Inferior parietal cortex (tissue), 1 donor: ENCODE data around the gene UBD.

Source experiments
- DNase-seq: peaks from one replicate; pipeline ENCODE4 v3.0.0-alpha.2; 2016; ENCODE audit errors: extremely low spot score

The UBD gene

DNA sequence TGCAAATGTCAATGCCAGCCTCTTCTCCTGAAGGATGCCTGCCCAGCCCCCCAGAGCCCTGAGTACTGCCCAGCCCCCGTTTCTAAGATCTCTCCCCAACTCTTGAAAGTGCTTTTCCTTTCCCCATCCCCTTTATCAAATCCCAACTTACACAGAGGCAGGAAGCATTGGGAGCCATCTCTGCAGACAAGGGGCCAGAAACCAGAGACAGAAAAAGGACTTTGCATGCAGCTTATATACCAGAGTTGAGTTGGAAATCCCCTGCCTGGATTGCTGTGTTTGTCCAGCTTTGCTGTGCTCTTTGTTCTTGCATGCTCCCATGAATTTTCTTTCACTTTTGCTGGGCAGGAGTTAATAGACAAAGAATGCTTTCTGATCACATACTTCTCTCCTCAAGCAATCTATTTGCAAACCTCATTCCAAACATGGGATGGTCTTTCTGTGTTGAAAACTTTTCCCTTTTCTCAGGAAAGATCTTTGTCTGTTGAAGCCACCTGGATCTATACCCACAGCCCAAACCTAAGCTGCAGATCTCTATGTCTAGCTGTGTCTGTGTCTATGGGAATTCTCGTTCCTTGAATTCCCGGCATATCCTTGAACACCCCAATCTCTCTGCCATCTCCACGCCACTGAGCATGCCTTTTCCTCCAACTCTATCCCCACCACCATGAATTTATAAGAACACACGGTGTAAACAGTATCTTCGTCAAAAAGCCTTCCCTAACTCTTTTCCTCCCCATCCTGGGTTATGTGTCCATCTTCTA is at the start of gene UBD:
Gene UBD, minus strand, starts transcription at position 209 of the 764 bp plus-strand sequence. Its CDS starts 31 bp downstream, at position 178.
- no peak for DNase-seq

DNA sequence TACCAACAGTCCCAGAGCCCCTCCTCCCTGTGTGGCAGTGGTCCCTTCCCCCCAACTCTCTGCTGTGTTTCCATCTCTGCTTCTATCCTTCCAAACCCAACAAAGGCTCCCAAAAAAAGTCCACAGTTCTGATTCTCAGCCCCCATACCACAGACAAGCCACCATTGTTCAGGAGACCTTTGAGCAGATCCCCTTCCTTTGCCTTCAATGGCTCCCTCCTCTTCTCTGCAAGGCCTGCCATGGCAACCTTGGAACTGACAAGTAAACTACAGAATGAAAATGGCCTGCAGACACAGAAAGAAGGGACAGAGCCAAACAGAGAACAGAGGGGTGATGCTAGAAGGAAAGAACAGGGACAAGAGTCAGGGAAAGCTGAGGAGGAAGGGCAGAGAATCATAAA is 48.6 kb upstream of the UBD start:
- DNase-seq = no peak

GRCh38 chr6:29603930-29604329 is 44.4 kb upstream of the UBD start:
- DNase-seq = no peak

GRCh38 chr6:29603456-29603855 is 43.9 kb upstream of the UBD start:
- DNase-seq = no peak

DNA sequence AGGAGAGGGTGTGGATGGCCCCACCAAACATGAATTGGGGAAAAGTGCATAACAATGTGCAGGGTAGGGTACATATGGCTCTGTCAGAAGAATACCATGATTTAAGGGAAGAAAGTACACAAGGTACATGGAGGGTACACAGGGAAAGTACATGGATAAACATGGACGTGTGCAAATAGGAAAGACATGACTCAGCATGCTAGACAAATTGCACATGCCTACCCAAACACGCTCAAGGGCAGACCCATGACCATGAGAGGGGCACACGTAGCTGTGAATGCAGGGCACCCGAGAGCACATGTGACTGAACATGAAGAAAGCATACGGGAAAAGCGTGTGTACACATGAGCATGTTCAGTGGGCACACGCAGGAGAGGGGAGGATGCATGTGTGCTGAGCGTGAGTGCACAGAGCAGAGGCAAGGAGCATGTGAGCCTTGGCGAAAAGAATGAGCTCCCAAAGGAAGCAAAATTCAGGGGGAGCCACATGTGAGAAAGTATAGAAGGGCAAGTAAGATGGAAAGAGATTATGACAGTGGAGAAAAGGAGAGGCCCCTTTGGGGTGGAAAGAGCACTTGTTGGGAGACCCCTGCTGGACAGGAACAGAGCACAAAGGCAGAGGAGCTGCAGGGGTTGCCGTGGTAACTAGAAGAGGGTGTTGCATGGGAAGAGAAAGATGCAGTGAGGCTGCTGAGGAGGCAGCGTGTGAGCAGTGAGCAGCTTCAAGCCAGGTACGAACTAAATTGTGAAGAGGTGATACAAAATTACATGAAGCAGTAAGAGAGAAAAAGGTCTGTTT is 43.2 kb upstream of the UBD start:
- no peak for DNase-seq

- no peak for DNase-seq
Measured at GRCh38 chr6:29598172-29598747, 38.7 kb upstream of the UBD start.

GRCh38 chr6:29597184-29597583 is 37.7 kb upstream of the UBD start:
- DNase-seq = no peak

DNA sequence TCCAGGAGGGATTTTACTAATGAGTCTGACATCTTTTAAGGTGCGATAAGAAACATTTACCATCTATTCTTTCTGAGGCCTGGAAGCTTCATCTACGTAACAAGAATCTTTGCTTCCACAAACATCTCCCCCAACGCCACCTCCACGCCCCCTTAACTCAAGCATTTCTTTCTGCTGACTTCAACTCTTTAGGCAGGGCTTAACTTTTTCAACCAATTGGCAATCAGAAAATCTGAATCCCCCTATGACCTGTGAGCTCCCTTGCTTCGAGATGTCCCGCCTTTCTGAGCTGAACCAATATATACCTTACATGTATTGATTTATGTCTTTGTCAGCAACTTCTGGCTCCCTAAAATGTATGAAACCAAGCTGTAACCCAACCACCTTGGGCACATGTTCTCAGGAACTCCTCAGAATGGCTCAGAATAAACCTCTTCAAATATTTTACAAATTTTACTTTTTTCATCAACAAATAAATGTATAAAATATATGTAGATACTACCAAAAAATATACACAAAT is 36.9 kb upstream of the UBD start:
- no peak for DNase-seq

GRCh38 chr6:29593199-29593855 is 33.8 kb upstream of the UBD start:
- DNase-seq = no peak

DNA sequence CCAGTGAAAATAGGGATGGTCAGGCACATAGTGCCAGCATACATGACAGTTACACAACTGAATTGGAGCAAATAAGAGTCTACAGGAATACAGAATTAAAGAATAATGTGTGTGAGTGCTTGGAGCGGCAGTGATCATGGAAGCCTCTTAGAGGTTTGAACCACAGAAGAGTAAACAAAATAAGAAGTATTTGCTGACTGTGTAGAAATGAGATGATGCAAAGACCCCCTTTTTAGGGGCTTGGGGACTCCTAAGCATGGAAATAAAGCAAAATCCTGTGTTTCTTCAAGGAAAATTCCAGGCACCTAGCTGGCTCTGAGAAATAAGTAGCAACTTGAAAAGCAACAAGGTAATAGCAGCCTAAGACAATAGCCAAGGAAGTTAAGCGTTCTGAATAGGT is 32.1 kb upstream of the UBD start:
- DNase-seq = no peak

GRCh38 chr6:29590218-29590808 is 30.8 kb upstream of the UBD start:
- no peak for DNase-seq

GRCh38 chr6:29589423-29590048 is 30.0 kb upstream of the UBD start:
- DNase-seq = peak; percentile 73

DNA sequence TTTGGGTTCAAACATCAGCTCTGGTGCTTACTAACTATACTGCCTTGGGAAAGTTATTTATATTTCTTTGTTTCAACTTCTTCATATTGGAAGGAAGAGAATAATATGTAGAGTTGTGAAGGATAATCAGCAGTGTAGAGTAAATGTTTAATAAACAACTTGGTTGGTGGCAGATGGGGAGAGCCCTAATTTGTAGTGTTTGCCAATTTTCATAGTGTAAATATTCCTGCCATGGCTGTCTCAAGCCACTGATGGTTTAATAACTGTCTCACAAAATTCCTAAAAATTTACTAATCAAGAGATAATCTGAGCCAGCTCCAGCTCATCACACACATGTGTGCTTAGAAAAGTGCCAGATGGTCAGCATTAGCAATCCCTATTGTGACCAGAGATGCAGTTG is 25.3 kb upstream of the UBD start, which contains the start of gene OR2H2:
Gene OR2H2, plus strand, starts transcription at position 301 of the 400 bp plus-strand sequence. CDS start 2,824 bp downstream, outside the sequence.
- no peak for DNase-seq

DNA sequence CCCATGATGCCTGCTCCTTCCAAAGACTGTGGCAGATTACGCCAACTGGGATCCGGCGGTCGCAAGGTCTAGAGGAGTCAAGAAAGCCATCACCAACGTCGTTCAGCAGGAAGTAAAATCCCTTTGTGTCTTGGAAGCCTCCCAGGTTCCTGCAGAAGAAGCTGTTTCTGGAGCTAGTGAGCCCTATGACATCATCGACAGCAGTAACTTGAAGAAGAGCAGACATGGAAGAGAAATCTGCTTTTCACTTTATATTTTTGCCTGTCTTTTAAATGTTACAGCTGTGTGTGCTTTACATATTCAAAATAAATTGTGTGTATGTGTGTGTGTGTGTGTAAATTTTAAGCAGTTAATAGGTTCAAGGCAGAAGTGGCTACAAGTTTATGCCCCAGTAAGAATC is 18.0 kb upstream of the UBD start:
- no peak for DNase-seq

GRCh38 chr6:29576056-29576455 is 16.5 kb upstream of the UBD start:
- no peak for DNase-seq

- DNase-seq = no peak
Measured at GRCh38 chr6:29567991-29568390, 8.5 kb upstream of the UBD start.

GRCh38 chr6:29567541-29567940 is 8.0 kb upstream of the UBD start:
- DNase-seq = no peak

GRCh38 chr6:29566856-29567255 is 7.3 kb upstream of the UBD start:
- no peak for DNase-seq

DNA sequence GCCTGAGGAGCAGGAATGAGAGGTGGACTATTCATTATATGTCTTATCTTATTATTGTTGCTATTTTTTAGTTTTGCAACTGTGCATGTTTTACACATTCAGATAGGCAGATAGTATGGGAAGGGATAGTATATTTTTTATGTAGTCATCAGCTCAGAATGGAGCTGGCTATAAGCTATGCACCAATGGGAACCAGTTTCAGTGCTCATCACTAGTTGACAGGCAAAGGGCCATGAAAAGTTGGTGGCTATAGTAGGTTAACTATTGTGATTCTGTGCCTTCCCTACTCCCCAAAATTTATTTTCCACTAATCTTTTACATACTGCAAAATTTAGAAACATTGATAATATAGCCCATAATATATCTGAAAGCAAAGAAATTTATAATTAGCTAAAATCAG is 5.3 kb upstream of the UBD start:
- DNase-seq = no peak

DNA sequence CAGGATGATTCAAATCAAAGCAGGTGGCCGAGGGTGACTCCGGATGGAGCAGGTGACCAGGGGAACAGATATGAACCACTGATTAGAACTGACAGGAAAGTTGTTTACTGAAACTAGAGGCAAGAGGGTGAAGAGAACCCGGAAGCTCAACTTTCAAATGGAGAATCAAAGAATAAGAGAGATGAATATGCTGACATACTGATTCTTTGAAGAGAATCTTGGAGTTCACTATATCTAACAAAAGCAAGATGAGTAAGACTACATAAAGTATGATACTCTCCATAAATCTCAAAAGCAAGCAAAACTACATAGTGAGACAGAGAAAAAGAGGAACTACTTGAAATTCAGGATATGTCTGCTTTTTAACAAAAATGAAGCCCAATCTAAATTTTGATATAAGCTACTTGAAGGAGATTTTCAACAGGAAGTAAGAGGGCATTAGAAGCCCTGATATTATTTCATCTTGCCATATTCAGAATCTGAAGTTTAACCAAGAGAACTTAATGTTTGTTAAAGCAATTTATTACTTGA is 4.0 kb upstream of the UBD start:
- no peak for DNase-seq
